ENCODE measurements around the gene TMEM184A. TPM values are rescaled to one million over a fixed set of nuclear protein-coding genes. Genes with fewer than 3 reads are reported as not detected.

Gene TMEM184A
- total and polyA plus RNA-seq, 10 of the 15 experiments (the other 5 are each of a cell fraction or from before 2014, with no cell fraction given), result 0.04 to 0.15 TPM; not detected in 8

DNA sequence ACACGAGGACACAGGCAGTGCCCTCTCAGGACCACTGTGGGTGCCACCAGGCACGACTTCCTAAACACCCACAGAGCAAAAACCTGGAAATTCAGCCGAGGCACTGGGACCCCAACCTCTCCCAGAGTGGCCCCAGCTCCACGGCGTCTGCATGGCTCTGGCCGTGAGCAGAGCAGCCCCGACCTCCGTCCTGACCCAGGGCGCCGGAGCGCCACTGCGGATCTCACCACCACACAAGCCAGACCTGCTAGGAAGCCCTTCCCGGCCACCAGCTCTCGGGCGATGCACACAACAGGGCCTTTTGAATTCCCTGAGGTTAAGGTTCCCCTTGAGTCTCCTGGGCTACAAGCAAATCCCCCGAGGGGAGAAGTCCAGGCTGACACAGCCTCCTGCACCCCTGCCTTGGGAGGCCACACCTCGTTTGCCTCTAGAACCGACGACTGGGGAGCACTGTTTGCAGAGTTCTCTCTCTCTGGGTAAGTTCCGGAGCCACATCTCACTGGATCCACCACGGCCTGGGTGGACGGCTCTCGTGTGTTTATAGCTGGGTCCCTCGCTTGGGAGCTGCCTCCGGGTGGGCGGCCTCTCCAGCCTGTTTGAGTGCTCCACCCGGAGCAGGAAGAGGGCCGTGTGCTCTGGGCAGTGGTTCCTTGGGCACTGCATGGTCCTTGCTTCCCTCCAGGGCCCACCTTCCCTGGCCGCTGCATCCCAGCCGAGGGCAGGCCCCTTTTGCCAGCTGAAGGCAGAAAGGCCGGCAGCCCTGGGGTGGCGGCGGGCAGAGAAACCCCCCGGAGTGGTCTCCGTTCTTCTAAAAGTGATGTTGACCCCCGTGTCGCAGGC is 29.4 kb upstream of the TMEM184A start:
- in situ Hi-C loops (cut with MboI) (no loop called here), intact Hi-C loops (cut with micrococcal nuclease; ENCODE audit: unreplicated experiment) (no loop called here)
- no peak for TF ChIP-seq NFYB (IDR thresholded peaks at IDR 0.05; ENCODE audit: insufficient read depth, low read depth, low read length)
- TF ChIP-seq BCL11A (IDR thresholded peaks at IDR 0.05; ENCODE audit: low read depth, low read length), result no peak
- Histone ChIP-seq H3K4me2 (ENCODE audit: control insufficient read depth, insufficient read depth) (no peak overlapping the region), H3K27ac (ENCODE audit: control insufficient read depth, insufficient read depth) (no peak overlapping the region), H3K4me1 (ENCODE audit: control insufficient read depth, insufficient read depth, low read length) (no peaks in the 10 kb centered on the region), H4K20me1 (ENCODE audit: control insufficient read depth, insufficient read depth) (no peaks in the 10 kb centered on the region), H3K9me3 (replicated peaks; ENCODE audit: control insufficient read depth, insufficient read depth, low read length) (peaks cover 2% of the 10 kb centered on the region; the same call in 1 of the 3 replicates), H3K36me3 (ENCODE audit: control insufficient read depth in 2 of 2, insufficient read depth in 2 of 2, low read length in 1 of 2) (no peaks in the 10 kb centered on the region), H3K27me3 (replicated peaks in 1 of 2; ENCODE audit: control insufficient read depth in 2 of 2, insufficient read depth in 2 of 2, low read length in 1 of 2) (no peaks in the 10 kb centered on the region), H3K9ac (ENCODE audit: control insufficient read depth, insufficient read depth, low read length) (no peak overlapping the region), H2AFZ (ENCODE audit: control insufficient read depth, low read depth, low read length) (no peak overlapping the region), H3K79me2 (ENCODE audit: control insufficient read depth, insufficient read depth, low read length) (no peaks in the 10 kb centered on the region), H3K4me3 (no peak overlapping the region)
- ATAC-seq, result no peak
- no TSS peak for BruUV-seq (replicated peaks)
- CTCF ChIA-PET, result interaction anchor here (1.1 kb wide), 1 partner anchor 763 kb away, joined by 3 read pairs; no protein-coding TSS in a partner anchor
- FAIRE-seq, result no peak
- no peak for DNase-seq (ENCODE audit: low read depth, low spot score)
- SMC1A ChIA-PET (ENCODE audit: uncharacterized antibody, unreplicated experiment), result interaction anchor here (0.6 kb wide), 1 partner anchor 126 kb away, joined by 3 read pairs; no protein-coding TSS in a partner anchor
- RAD21 ChIA-PET (ENCODE audit: unreplicated experiment), result no interaction called here
- POLR2A ChIA-PET, result interaction anchor here (0.5 kb wide), 1 partner anchor 14 kb away, joined by 3 read pairs; no protein-coding TSS in a partner anchor
- WGBS (ENCODE audit: insufficient coverage, insufficient replicate concordance, low lambda C conversion rate, missing lambda C conversion rate), result 58% methylated on average over 37 of the region's 37 CpGs

GRCh38 chr7:1584700-1585099 is 28.7 kb upstream of the TMEM184A start:
- POLR2A ChIA-PET, result interaction anchor here (0.5 kb wide), 1 partner anchor 13 kb away, joined by 3 read pairs; no protein-coding TSS in a partner anchor
- H3K36me3 ChIP-seq (ENCODE audit: control insufficient read depth in 2 of 2, insufficient read depth in 2 of 2, low read length in 1 of 2), result no peaks in the 10 kb centered on the region
- no TSS peak for BruUV-seq (replicated peaks)
- FAIRE-seq, result no peak
- in situ Hi-C loops (cut with MboI) (no loop called here), intact Hi-C loops (cut with micrococcal nuclease; ENCODE audit: unreplicated experiment) (no loop called here)
- no peak overlapping the region for H2AFZ ChIP-seq (ENCODE audit: control insufficient read depth, low read depth, low read length)
- SMC1A ChIA-PET (ENCODE audit: uncharacterized antibody, unreplicated experiment), result interaction anchor here (0.6 kb wide), 1 partner anchor 126 kb away, joined by 3 read pairs; no protein-coding TSS in a partner anchor
- no peaks in the 10 kb centered on the region for H3K79me2 ChIP-seq (ENCODE audit: control insufficient read depth, insufficient read depth, low read length)
- no peaks in the 10 kb centered on the region for H3K4me1 ChIP-seq (ENCODE audit: control insufficient read depth, insufficient read depth, low read length)
- RAD21 ChIA-PET (ENCODE audit: unreplicated experiment), result no interaction called here
- no peaks in the 10 kb centered on the region for H4K20me1 ChIP-seq (ENCODE audit: control insufficient read depth, insufficient read depth)
- no peak overlapping the region for H3K4me2 ChIP-seq (ENCODE audit: control insufficient read depth, insufficient read depth)
- no peak for DNase-seq (ENCODE audit: low read depth, low spot score)
- CTCF ChIA-PET, result interaction anchor here (0.7 to 1.1 kb wide), 2 partner anchors 8 to 763 kb away, joined by 3 read pairs; no protein-coding TSS in a partner anchor
- H3K27me3 ChIP-seq (replicated peaks in 1 of 2; ENCODE audit: control insufficient read depth in 2 of 2, insufficient read depth in 2 of 2, low read length in 1 of 2), result no peaks in the 10 kb centered on the region
- no peak overlapping the region for H3K4me3 ChIP-seq
- no peak overlapping the region for H3K27ac ChIP-seq (ENCODE audit: control insufficient read depth, insufficient read depth)
- H3K9ac ChIP-seq (ENCODE audit: control insufficient read depth, insufficient read depth, low read length), result no peak overlapping the region
- no peak for ATAC-seq
- WGBS (ENCODE audit: insufficient coverage, insufficient replicate concordance, low lambda C conversion rate, missing lambda C conversion rate), result 81% methylated on average over 18 of the region's 18 CpGs
- peaks cover 2% of the 10 kb centered on the region; the same call in 1 of the 3 replicates for H3K9me3 ChIP-seq (replicated peaks; ENCODE audit: control insufficient read depth, insufficient read depth, low read length)
- TF ChIP-seq CBFB (IDR thresholded peaks at IDR 0.05; ENCODE audit: low read depth), result no peak
- TF ChIP-seq ZZZ3 (IDR thresholded peaks at IDR 0.05; ENCODE audit: control insufficient read depth, insufficient read length, low read depth), result no peak
- no peak for TF ChIP-seq NBN (IDR thresholded peaks at IDR 0.05)
- no peak for TF ChIP-seq NR2F1 (conservative IDR thresholded peaks at IDR 0.05)
- no peak for TF ChIP-seq YBX1 (IDR thresholded peaks at IDR 0.05)
- TF ChIP-seq HDAC6 (IDR thresholded peaks at IDR 0.05; ENCODE audit: unreplicated experiment), result no peak
- TF ChIP-seq, protein P1, sequence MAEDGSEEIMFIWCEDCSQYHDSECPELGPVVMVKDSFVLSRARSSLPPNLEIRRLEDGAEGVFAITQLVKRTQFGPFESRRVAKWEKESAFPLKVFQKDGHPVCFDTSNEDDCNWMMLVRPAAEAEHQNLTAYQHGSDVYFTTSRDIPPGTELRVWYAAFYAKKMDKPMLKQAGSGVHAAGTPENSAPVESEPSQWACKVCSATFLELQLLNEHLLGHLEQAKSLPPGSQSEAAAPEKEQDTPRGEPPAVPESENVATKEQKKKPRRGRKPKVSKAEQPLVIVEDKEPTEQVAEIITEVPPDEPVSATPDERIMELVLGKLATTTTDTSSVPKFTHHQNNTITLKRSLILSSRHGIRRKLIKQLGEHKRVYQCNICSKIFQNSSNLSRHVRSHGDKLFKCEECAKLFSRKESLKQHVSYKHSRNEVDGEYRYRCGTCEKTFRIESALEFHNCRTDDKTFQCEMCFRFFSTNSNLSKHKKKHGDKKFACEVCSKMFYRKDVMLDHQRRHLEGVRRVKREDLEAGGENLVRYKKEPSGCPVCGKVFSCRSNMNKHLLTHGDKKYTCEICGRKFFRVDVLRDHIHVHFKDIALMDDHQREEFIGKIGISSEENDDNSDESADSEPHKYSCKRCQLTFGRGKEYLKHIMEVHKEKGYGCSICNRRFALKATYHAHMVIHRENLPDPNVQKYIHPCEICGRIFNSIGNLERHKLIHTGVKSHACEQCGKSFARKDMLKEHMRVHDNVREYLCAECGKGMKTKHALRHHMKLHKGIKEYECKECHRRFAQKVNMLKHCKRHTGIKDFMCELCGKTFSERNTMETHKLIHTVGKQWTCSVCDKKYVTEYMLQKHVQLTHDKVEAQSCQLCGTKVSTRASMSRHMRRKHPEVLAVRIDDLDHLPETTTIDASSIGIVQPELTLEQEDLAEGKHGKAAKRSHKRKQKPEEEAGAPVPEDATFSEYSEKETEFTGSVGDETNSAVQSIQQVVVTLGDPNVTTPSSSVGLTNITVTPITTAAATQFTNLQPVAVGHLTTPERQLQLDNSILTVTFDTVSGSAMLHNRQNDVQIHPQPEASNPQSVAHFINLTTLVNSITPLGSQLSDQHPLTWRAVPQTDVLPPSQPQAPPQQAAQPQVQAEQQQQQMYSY (CRISPR knock-in tag; IDR thresholded peaks at IDR 0.05), result no peak
- no peak for TF ChIP-seq SIX5 (IDR thresholded peaks at IDR 0.05; ENCODE audit: low read depth, low read length, severe bottlenecking)
- no peak for TF ChIP-seq NFYB (IDR thresholded peaks at IDR 0.05; ENCODE audit: insufficient read depth, low read depth, low read length)
- no peak for TF ChIP-seq CHD4 (IDR thresholded peaks at IDR 0.05)
- TF ChIP-seq POLR2A (IDR thresholded peaks at IDR 0.05; ENCODE audit: low read depth, low read length), result no peak
- no peak for TF ChIP-seq EP300 (IDR thresholded peaks at IDR 0.05; ENCODE audit: borderline replicate concordance in 1 of 2, control insufficient read depth in 1 of 2, low read depth in 2 of 2, low read length in 2 of 2)

Data from GM12878 (cell line).